ENCODE measurements around the gene NAA50. TPM values are rescaled to one million over a fixed set of nuclear protein-coding genes. Genes with fewer than 3 reads are reported as not detected.

The NAA50 gene
- total and polyA plus RNA-seq, 10 of the 15 experiments (the other 5 are each of a cell fraction or from before 2014, with no cell fraction given), result 31.7 to 205 (median 110) TPM

DNA sequence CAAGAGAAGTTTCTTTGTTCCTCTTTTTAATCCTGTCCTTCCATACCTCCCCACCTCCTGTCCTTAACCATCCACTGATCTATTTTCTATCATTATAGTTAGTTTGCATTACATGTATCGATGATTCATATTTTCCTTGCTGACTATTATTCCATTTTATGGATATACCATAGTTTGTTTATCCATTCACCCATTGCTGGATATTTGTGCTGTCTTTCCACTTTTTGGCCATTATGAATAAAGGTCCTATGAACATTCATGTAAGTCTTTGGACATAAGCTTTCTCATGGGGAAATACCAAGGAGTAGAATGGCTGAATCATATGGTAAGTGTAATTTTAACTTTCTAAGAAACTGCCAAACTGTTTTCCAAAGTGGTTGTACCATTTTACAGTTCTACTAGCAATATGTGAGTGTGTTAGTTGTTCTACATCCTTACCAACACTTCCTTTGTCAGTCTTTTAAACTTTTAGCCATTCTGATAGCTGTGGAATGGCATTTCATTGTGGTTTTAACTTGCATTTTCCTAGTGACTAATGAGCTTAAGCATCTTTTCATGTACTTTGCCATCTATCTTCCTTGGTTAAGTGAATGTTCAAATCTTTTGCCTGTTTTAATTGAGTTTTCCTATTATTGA, 12.5 kb upstream of the NAA50 start:
- BruUV-seq (replicated peaks), result no TSS peak
- no peaks in the 10 kb centered on the region for H4K20me1 ChIP-seq (ENCODE audit: control insufficient read depth, insufficient read depth)
- no peaks in the 10 kb centered on the region for H3K36me3 ChIP-seq (ENCODE audit: control insufficient read depth in 2 of 2, insufficient read depth in 2 of 2, low read length in 1 of 2)
- FAIRE-seq (no peak), DNase-seq (ENCODE audit: low read depth, low spot score) (no peak), ATAC-seq (no peak)
- no peak overlapping the region for H2AFZ ChIP-seq (ENCODE audit: control insufficient read depth, low read depth, low read length)
- H3K9me3 ChIP-seq (replicated peaks; ENCODE audit: control insufficient read depth, insufficient read depth, low read length), result peaks cover 5% of the 10 kb centered on the region; the same call in 2 of the 3 replicates
- TF ChIP-seq ZSCAN29 (IDR thresholded peaks at IDR 0.05) (no peak), KLF5 (IDR thresholded peaks at IDR 0.05; ENCODE audit: partially characterized antibody) (no peak), EED (IDR thresholded peaks at IDR 0.05; ENCODE audit: low read depth) (no peak), JUND (IDR thresholded peaks at IDR 0.05; ENCODE audit: low read depth, low read length) (no peak), SMAD1 (IDR thresholded peaks at IDR 0.05; ENCODE audit: low read depth, partially characterized antibody) (no peak), BHLHE40 (IDR thresholded peaks at IDR 0.05; ENCODE audit: borderline replicate concordance in 1 of 2, low read depth in 2 of 2, low read length in 1 of 2) (no peak), STAT1 (conservative IDR thresholded peaks at IDR 0.05) (no peak), PAX5 (IDR thresholded peaks at IDR 0.05; ENCODE audit: borderline replicate concordance, low read depth, low read length) (no peak), SPI1 (IDR thresholded peaks at IDR 0.05; ENCODE audit: borderline replicate concordance, insufficient read depth, low read depth, low read length) (no peak), RAD51 (IDR thresholded peaks at IDR 0.05) (no peak), KAT2A (conservative IDR thresholded peaks at IDR 0.05; ENCODE audit: control insufficient read depth, low read depth, low read length) (no peak)
- TF ChIP-seq, protein P1, sequence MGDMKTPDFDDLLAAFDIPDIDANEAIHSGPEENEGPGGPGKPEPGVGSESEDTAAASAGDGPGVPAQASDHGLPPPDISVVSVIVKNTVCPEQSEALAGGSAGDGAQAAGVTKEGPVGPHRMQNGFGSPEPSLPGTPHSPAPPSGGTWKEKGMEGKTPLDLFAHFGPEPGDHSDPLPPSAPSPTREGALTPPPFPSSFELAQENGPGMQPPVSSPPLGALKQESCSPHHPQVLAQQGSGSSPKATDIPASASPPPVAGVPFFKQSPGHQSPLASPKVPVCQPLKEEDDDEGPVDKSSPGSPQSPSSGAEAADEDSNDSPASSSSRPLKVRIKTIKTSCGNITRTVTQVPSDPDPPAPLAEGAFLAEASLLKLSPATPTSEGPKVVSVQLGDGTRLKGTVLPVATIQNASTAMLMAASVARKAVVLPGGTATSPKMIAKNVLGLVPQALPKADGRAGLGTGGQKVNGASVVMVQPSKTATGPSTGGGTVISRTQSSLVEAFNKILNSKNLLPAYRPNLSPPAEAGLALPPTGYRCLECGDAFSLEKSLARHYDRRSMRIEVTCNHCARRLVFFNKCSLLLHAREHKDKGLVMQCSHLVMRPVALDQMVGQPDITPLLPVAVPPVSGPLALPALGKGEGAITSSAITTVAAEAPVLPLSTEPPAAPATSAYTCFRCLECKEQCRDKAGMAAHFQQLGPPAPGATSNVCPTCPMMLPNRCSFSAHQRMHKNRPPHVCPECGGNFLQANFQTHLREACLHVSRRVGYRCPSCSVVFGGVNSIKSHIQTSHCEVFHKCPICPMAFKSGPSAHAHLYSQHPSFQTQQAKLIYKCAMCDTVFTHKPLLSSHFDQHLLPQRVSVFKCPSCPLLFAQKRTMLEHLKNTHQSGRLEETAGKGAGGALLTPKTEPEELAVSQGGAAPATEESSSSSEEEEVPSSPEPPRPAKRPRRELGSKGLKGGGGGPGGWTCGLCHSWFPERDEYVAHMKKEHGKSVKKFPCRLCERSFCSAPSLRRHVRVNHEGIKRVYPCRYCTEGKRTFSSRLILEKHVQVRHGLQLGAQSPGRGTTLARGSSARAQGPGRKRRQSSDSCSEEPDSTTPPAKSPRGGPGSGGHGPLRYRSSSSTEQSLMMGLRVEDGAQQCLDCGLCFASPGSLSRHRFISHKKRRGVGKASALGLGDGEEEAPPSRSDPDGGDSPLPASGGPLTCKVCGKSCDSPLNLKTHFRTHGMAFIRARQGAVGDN (IDR thresholded peaks at IDR 0.05), result no peak
- TF ChIP-seq, protein P2, sequence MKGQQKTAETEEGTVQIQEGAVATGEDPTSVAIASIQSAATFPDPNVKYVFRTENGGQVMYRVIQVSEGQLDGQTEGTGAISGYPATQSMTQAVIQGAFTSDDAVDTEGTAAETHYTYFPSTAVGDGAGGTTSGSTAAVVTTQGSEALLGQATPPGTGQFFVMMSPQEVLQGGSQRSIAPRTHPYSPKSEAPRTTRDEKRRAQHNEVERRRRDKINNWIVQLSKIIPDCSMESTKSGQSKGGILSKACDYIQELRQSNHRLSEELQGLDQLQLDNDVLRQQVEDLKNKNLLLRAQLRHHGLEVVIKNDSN (IDR thresholded peaks at IDR 0.05; ENCODE audit: borderline replicate concordance, extremely low read length, insufficient read depth, low read depth, low read length), result no peak
- in situ Hi-C loops (cut with MboI) (no loop called here), intact Hi-C loops (cut with micrococcal nuclease; ENCODE audit: unreplicated experiment) (no loop called here)
- no peak overlapping the region for H3K4me2 ChIP-seq (ENCODE audit: control insufficient read depth, insufficient read depth)
- no peak overlapping the region for H3K27ac ChIP-seq (ENCODE audit: control insufficient read depth, insufficient read depth)
- H3K4me3 ChIP-seq, result no peak overlapping the region
- SMC1A ChIA-PET (ENCODE audit: uncharacterized antibody, unreplicated experiment), result interaction anchor here (1.0 to 1.2 kb wide), 4 partner anchors 8 to 15 kb away, joined by 3 read pairs; no protein-coding TSS in a partner anchor
- RAD21 ChIA-PET (ENCODE audit: unreplicated experiment), result interaction anchor here (1.7 kb wide), 1 partner anchor 22 kb away, joined by 4 read pairs; no protein-coding TSS in a partner anchor
- 100% methylated on average over 1 of the region's 1 CpG for WGBS (ENCODE audit: insufficient coverage, insufficient replicate concordance, low lambda C conversion rate, missing lambda C conversion rate)
- POLR2A ChIA-PET, result no interaction called here
- CTCF ChIA-PET, result interaction anchor here (1.1 to 4.0 kb wide), 4 partner anchors 13 to 86 kb away, joined by 3 to 36 read pairs (median 4); partner anchors contain the start of genes ATP6V1A and NAA50
- no peaks in the 10 kb centered on the region for H3K27me3 ChIP-seq (replicated peaks in 1 of 2; ENCODE audit: control insufficient read depth in 2 of 2, insufficient read depth in 2 of 2, low read length in 1 of 2)
- peaks cover 10% of the 10 kb centered on the region; the same call in 1 of the 2 replicates for H3K4me1 ChIP-seq (ENCODE audit: control insufficient read depth, insufficient read depth, low read length)
- H3K9ac ChIP-seq (ENCODE audit: control insufficient read depth, insufficient read depth, low read length), result no peak overlapping the region
- peaks cover 5% of the 10 kb centered on the region for H3K79me2 ChIP-seq (ENCODE audit: control insufficient read depth, insufficient read depth, low read length)

Measured in GM12878 (cell line).